T-helper 2 cell (primary cell): ENCODE data around the gene CCDC158.
"Not testable (repeated sequence)": the region's sequence is repeated elsewhere in the genome, so short reads cannot be mapped to it uniquely, and the experiment has no call there.

Experiments used
- DNase-seq, 5 experiments: peaks; one replicate each; pipeline versions ENCODE4 v3.0.0 to v3.0.0-alpha.2; 2012 to 2022

Gene CCDC158

GRCh38 chr4:76307660-76308014 lies 113.3 kb downstream of the CCDC158 start:
- DNase-seq = no peak

- peak in 1 of 5 experiments; percentile 35 for DNase-seq
Measured at GRCh38 chr4:76306882-76307659, 113.9 kb downstream of the CCDC158 start.

- DNase-seq = peak in 2 of 5 experiments; percentile 19 to 46
Measured at GRCh38 chr4:76305971-76306881, 114.7 kb downstream of the CCDC158 start, which contains the start of gene STBD1. Gene STBD1 (plus strand): TSS chr4:76306733. CDS start chr4:76306770, 37 bp downstream.

GRCh38 chr4:76305033-76305687 lies 115.8 kb downstream of the CCDC158 start:
- peak in 2 of 5 experiments; percentile 22 to 71 for DNase-seq

GRCh38 chr4:76302826-76303438 lies 118.0 kb downstream of the CCDC158 start:
- no peak for DNase-seq

- DNase-seq = no peak
Measured at GRCh38 chr4:76301775-76302162, 119.2 kb downstream of the CCDC158 start.

GRCh38 chr4:76301068-76301774 lies 119.7 kb downstream of the CCDC158 start:
- peak in 1 of 5 experiments; percentile 91 for DNase-seq

GRCh38 chr4:76300012-76300411 lies 120.9 kb downstream of the CCDC158 start:
- no peak for DNase-seq

- no peak for DNase-seq
Measured at GRCh38 chr4:76298227-76298626, 122.7 kb downstream of the CCDC158 start.

- no peak for DNase-seq
Measured at GRCh38 chr4:76296286-76296820, 124.6 kb downstream of the CCDC158 start.

GRCh38 chr4:76293772-76294171 lies 127.2 kb downstream of the CCDC158 start:
- no peak for DNase-seq

- DNase-seq = no peak
Measured at GRCh38 chr4:76292730-76293129, 128.2 kb downstream of the CCDC158 start.

GRCh38 chr4:76287811-76288210 lies 133.1 kb downstream of the CCDC158 start:
- DNase-seq = peak in 1 of 5 experiments; percentile 4

GRCh38 chr4:76283900-76284299 lies 137.0 kb downstream of the CCDC158 start:
- DNase-seq = no peak

- no peak for DNase-seq
Measured at GRCh38 chr4:76282941-76283689, 137.8 kb downstream of the CCDC158 start.

GRCh38 chr4:76281594-76281993 lies 139.3 kb downstream of the CCDC158 start:
- DNase-seq = not testable (repeated sequence)

- no peak for DNase-seq
Measured at GRCh38 chr4:76280488-76281441, 140.2 kb downstream of the CCDC158 start.

- DNase-seq = peak in 1 of 5 experiments; percentile 31
Measured at GRCh38 chr4:76279462-76279861, 141.5 kb downstream of the CCDC158 start.

GRCh38 chr4:76278583-76278982 lies 142.4 kb downstream of the CCDC158 start:
- DNase-seq = no peak

- DNase-seq = no peak
Measured at GRCh38 chr4:76277667-76278066, 143.3 kb downstream of the CCDC158 start.
